Measurements from ENCODE around the gene CRCP.
"Not testable (repeated sequence)": the region's sequence is repeated elsewhere in the genome, so short reads cannot be mapped to it uniquely, and the experiment has no call there.

DNA sequence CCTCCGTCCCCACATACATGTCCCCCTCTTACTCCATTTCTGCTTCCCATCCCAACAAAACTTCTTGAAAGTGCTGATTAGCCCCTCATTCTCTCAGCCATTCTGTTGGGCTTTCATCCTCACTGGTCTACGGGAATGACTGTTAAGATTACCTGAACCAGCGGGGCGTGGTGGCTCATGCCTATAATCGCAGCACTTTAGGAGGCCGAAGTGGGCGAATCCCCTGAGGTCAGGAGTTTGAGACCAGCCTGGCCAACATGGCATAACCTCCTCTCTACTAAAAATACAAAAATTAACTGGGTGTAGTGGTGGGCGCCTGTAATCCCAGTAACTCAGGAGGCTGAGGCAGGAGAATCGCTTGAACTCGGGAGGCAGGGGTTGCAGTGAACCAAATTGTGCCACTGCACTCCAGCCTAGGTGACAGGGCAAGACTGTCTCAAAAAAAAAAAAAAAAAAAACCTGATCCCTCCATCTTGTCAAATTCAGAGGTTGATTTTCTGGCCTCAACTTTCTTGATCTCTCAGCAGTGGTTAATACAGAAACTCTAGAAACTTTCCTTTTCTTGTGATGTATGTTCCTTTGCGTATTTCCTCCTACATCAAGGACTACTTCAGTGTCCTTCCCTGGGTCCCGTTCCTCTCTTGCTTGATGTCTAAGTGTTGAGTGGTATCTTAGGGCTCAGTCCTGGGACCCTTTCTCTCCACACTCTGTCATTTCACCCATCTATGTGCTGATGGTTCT, 2.2 kb downstream of the CRCP start:
- TF ChIP-seq, protein P1, sequence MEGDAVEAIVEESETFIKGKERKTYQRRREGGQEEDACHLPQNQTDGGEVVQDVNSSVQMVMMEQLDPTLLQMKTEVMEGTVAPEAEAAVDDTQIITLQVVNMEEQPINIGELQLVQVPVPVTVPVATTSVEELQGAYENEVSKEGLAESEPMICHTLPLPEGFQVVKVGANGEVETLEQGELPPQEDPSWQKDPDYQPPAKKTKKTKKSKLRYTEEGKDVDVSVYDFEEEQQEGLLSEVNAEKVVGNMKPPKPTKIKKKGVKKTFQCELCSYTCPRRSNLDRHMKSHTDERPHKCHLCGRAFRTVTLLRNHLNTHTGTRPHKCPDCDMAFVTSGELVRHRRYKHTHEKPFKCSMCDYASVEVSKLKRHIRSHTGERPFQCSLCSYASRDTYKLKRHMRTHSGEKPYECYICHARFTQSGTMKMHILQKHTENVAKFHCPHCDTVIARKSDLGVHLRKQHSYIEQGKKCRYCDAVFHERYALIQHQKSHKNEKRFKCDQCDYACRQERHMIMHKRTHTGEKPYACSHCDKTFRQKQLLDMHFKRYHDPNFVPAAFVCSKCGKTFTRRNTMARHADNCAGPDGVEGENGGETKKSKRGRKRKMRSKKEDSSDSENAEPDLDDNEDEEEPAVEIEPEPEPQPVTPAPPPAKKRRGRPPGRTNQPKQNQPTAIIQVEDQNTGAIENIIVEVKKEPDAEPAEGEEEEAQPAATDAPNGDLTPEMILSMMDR (IDR thresholded peaks at IDR 0.05), result not testable (repeated sequence)
- not testable (repeated sequence) for TF ChIP-seq POLR2A (IDR thresholded peaks at IDR 0.05)
